KMS-11 (cell line): Measurements from ENCODE around the gene OPRM1.

Source experiments
- H2AFZ ChIP-seq: fragments of 200-600 bp; sonication (generic); 2 replicates; pipeline ENCODE4 v1.6.1; 2016; ENCODE audit warnings: antibody characterized with exemption, mixed run types, low read depth
- H3K27ac ChIP-seq: fragments of 200-600 bp; sonication (generic); 2 replicates; pipeline ENCODE4 v1.6.1; 2016; ENCODE audit warnings: mild to moderate bottlenecking, mixed run types
- H3K27me3 ChIP-seq: fragments of 200-600 bp; sonication (generic); 2 replicates; pipeline ENCODE4 v1.6.1; 2017; ENCODE audit warnings: mild to moderate bottlenecking, low read depth, mixed run types, moderate library complexity; ENCODE audit not compliant: insufficient read depth
- H3K36me3 ChIP-seq: fragments of 200-600 bp; sonication (generic); 2 replicates; pipeline ENCODE4 v1.6.1; 2017; ENCODE audit warnings: mild to moderate bottlenecking, mixed run types; ENCODE audit not compliant: insufficient read depth
- H3K4me1 ChIP-seq: fragments of 200-600 bp; sonication (generic); 2 replicates; pipeline ENCODE4 v1.6.1; 2016; ENCODE audit warnings: mild to moderate bottlenecking, low read depth, mixed run types; ENCODE audit not compliant: poor library complexity, severe bottlenecking
- H3K4me2 ChIP-seq: fragments of 200-600 bp; sonication (generic); 2 replicates; pipeline ENCODE4 v1.7.0; 2016; ENCODE audit warnings: mild to moderate bottlenecking, mixed run types
- H3K4me3 ChIP-seq: fragments of 200-600 bp; sonication (generic); IDR thresholded peaks from 2 replicates; pipeline ENCODE4 v1.6.1; 2017; ENCODE audit warnings: low read depth, low read length, mixed read lengths; ENCODE audit not compliant: insufficient read depth
- H3K79me2 ChIP-seq: fragments of 200-600 bp; sonication (generic); 2 replicates; pipeline ENCODE4 v1.6.1; 2016; ENCODE audit warnings: low read depth, mixed run types; ENCODE audit not compliant: insufficient read depth
- H3K9ac ChIP-seq: fragments of 200-600 bp; sonication (generic); 2 replicates; pipeline ENCODE4 v1.6.1; 2016; ENCODE audit warnings: mild to moderate bottlenecking, mixed run types
- H4K20me1 ChIP-seq: fragments of 200-600 bp; sonication (generic); 2 replicates; pipeline ENCODE4 v1.6.1; 2016; ENCODE audit warnings: mild to moderate bottlenecking, mixed run types; ENCODE audit not compliant: insufficient read depth
- TF ChIP-seq, protein P1 (sequence below): fragments of 200-600 bp; sonication (generic); conservative IDR thresholded peaks from 2 replicates; pipeline ENCODE4 v1.6.1; 2017; ENCODE audit warnings: low read depth, mild to moderate bottlenecking, antibody characterized with exemption, low read length, moderate library complexity, mixed read lengths

OPRM1 gene

GRCh38 chr6:154280521-154280920 lies 241.5 kb downstream of the OPRM1 start:
- Histone ChIP-seq H3K4me1 (no peaks in the 10 kb centered on the region), H3K27me3 (no peaks in the 10 kb centered on the region), H3K4me2 (no peak overlapping the region), H3K36me3 (no peaks in the 10 kb centered on the region), H3K9ac (no peak overlapping the region), H3K4me3 (no peak overlapping the region), H3K79me2 (no peaks in the 10 kb centered on the region), H3K27ac (no peak overlapping the region), H2AFZ (no peak overlapping the region), H4K20me1 (no peaks in the 10 kb centered on the region)
- TF ChIP-seq, protein P1, sequence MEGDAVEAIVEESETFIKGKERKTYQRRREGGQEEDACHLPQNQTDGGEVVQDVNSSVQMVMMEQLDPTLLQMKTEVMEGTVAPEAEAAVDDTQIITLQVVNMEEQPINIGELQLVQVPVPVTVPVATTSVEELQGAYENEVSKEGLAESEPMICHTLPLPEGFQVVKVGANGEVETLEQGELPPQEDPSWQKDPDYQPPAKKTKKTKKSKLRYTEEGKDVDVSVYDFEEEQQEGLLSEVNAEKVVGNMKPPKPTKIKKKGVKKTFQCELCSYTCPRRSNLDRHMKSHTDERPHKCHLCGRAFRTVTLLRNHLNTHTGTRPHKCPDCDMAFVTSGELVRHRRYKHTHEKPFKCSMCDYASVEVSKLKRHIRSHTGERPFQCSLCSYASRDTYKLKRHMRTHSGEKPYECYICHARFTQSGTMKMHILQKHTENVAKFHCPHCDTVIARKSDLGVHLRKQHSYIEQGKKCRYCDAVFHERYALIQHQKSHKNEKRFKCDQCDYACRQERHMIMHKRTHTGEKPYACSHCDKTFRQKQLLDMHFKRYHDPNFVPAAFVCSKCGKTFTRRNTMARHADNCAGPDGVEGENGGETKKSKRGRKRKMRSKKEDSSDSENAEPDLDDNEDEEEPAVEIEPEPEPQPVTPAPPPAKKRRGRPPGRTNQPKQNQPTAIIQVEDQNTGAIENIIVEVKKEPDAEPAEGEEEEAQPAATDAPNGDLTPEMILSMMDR: no peak

- TF ChIP-seq, protein P1: no peak
- Histone ChIP-seq H2AFZ (no peak overlapping the region), H3K27ac (no peak overlapping the region), H3K9ac (no peak overlapping the region), H3K79me2 (no peaks in the 10 kb centered on the region), H3K27me3 (no peaks in the 10 kb centered on the region), H3K4me1 (peaks cover 6% of the 10 kb centered on the region), H3K4me3 (no peak overlapping the region), H4K20me1 (no peaks in the 10 kb centered on the region), H3K4me2 (no peak overlapping the region), H3K36me3 (no peaks in the 10 kb centered on the region)
These were observed 245.3 kb downstream of the OPRM1 start for GRCh38 chr6:154284313-154284853.

GRCh38 chr6:154285826-154286225 lies 246.8 kb downstream of the OPRM1 start:
- no peak overlapping the region for H3K9ac ChIP-seq
- H3K27ac ChIP-seq: no peak overlapping the region
- H3K4me1 ChIP-seq: peaks cover 18% of the 10 kb centered on the region
- H3K79me2 ChIP-seq: no peaks in the 10 kb centered on the region
- no peak overlapping the region for H3K4me2 ChIP-seq
- no peak overlapping the region for H3K4me3 ChIP-seq
- TF ChIP-seq, protein P1: no peak
- no peaks in the 10 kb centered on the region for H4K20me1 ChIP-seq
- no peaks in the 10 kb centered on the region for H3K27me3 ChIP-seq
- H3K36me3 ChIP-seq: no peaks in the 10 kb centered on the region
- H2AFZ ChIP-seq: no peak overlapping the region

- no peaks in the 10 kb centered on the region for H3K36me3 ChIP-seq
- peak overlapping the region; percentile 17; the same call in 1 of the 2 replicates for H2AFZ ChIP-seq
These were observed 250.9 kb downstream of the OPRM1 start for GRCh38 chr6:154289818-154290508.

More at GRCh38 chr6:154289818-154290508, 250.9 kb downstream of the OPRM1 start:
- Histone ChIP-seq H3K4me3 (no peak overlapping the region), H3K4me2 (peak overlapping the region; percentile 4; the same call in 1 of the 2 replicates), H3K4me1 (peaks cover 18% of the 10 kb centered on the region), H3K9ac (no peak overlapping the region), H3K27me3 (no peaks in the 10 kb centered on the region), H4K20me1 (no peaks in the 10 kb centered on the region), H3K79me2 (no peaks in the 10 kb centered on the region), H3K27ac (peak overlapping the region; percentile 17; the same call in 1 of the 2 replicates)
- TF ChIP-seq, protein P1: no peak
